OCI-LY1 (cell line): ENCODE results near the gene DIABLO.

ENCODE experiments used
- H2AFZ ChIP-seq: fragments of 200-600 bp; sonication (generic), shearing (Covaris generic); 2 replicates; pipeline ENCODE4 v1.6.0; 2014; ENCODE audit warnings: antibody characterized with exemption, mild to moderate bottlenecking, low read length
- H3F3A ChIP-seq: fragments of 200-600 bp; sonication (generic), shearing (Covaris generic); 2 replicates; pipeline ENCODE4 v1.6.0; 2014; ENCODE audit warnings: mild to moderate bottlenecking, antibody characterized with exemption, low read length, moderate library complexity; ENCODE audit not compliant: insufficient read depth
- H3K27ac ChIP-seq: fragments of 200-600 bp; sonication (generic); 2 replicates; pipeline ENCODE4 v1.5.1; 2014; ENCODE audit warnings: low read length, mixed run types, mild to moderate bottlenecking, low read depth; ENCODE audit not compliant: poor library complexity, severe bottlenecking
- H3K27me3 ChIP-seq: fragments of 200-600 bp; sonication (generic); 2 replicates; pipeline ENCODE4 v1.6.0; 2014; ENCODE audit warnings: antibody characterized with exemption, mild to moderate bottlenecking, low read length, moderate library complexity; ENCODE audit not compliant: insufficient read depth
- H3K36me3 ChIP-seq: fragments of 200-600 bp; sonication (generic); 2 replicates; pipeline ENCODE4 v1.6.1; 2014; ENCODE audit warnings: mild to moderate bottlenecking, antibody characterized with exemption, low read length, moderate library complexity, mixed read lengths; ENCODE audit not compliant: insufficient read depth
- H3K4me1 ChIP-seq: fragments of 200-600 bp; sonication (generic); 2 replicates; pipeline ENCODE4 v1.5.1; 2014; ENCODE audit warnings: mild to moderate bottlenecking, low read length, moderate library complexity; ENCODE audit not compliant: insufficient read depth, severe bottlenecking
- H3K4me2 ChIP-seq: fragments of 200-600 bp; sonication (generic), shearing (Covaris generic); 2 replicates; pipeline ENCODE4 v1.6.1; 2014; ENCODE audit warnings: low read length
- H3K4me3 ChIP-seq: fragments of 200-600 bp; sonication (generic); 2 replicates; pipeline ENCODE4 v1.5.1; 2014; ENCODE audit warnings: low read length, low read depth, mild to moderate bottlenecking, mixed read lengths; ENCODE audit not compliant: poor library complexity, severe bottlenecking
- H3K79me2 ChIP-seq: fragments of 200-600 bp; shearing (Covaris generic); 2 replicates; pipeline ENCODE4 v1.6.1; 2016; ENCODE audit warnings: mixed run types, low read length, mixed read lengths; ENCODE audit not compliant: insufficient read depth
- H3K9ac ChIP-seq: fragments of 200-600 bp; sonication (generic), shearing (Covaris generic); 2 replicates; pipeline ENCODE4 v1.6.1; 2014; ENCODE audit warnings: mild to moderate bottlenecking, low read length, mixed read lengths
- H3K9me2 ChIP-seq: fragments of 200-600 bp; sonication (generic), shearing (Covaris generic); 2 replicates; pipeline ENCODE4 v1.6.1; 2014; ENCODE audit warnings: low read depth, mild to moderate bottlenecking, low read length, mixed read lengths
- H3K9me3 ChIP-seq: fragments of 200-600 bp; shearing (Covaris generic); 2 replicates; pipeline ENCODE4 v1.6.1; 2014; ENCODE audit warnings: low read length, mixed read lengths
- H4K20me1 ChIP-seq: fragments of 200-600 bp; sonication (generic), shearing (Covaris generic); 2 replicates; pipeline ENCODE4 v1.6.0; 2016; ENCODE audit warnings: mild to moderate bottlenecking, low read length; ENCODE audit not compliant: insufficient read depth
- CTCF ChIP-seq: fragments of 200-600 bp; sonication (generic), shearing (Covaris generic); IDR thresholded peaks from 2 replicates; pipeline ENCODE4 v1.5.1; 2017; ENCODE audit warnings: mild to moderate bottlenecking, antibody characterized with exemption, low read length, moderate library complexity, mixed read lengths
- EZH2 ChIP-seq: fragments of 200-600 bp; sonication (generic), shearing (Covaris generic); IDR thresholded peaks from 2 replicates; pipeline ENCODE4 v1.8.0; 2017; ENCODE audit warnings: borderline replicate concordance, mixed run types, mild to moderate bottlenecking, antibody characterized with exemption, low read length, moderate library complexity, mixed read lengths

The DIABLO gene

GRCh38 chr12:122161682-122162081, 64.2 kb downstream of the DIABLO start:
- Histone ChIP-seq H3K27me3 (peaks cover 5% of the 10 kb centered on the region; the same call in 1 of the 2 replicates), H3K79me2 (no peaks in the 10 kb centered on the region), H3K27ac (no peak overlapping the region), H3K9me3 (no peaks in the 10 kb centered on the region), H3K4me1 (no peaks in the 10 kb centered on the region), H3F3A (no peaks in the 10 kb centered on the region), H3K9ac (no peak overlapping the region), H3K4me2 (no peak overlapping the region), H4K20me1 (no peaks in the 10 kb centered on the region), H3K4me3 (no peak overlapping the region), H3K36me3 (no peaks in the 10 kb centered on the region), H3K9me2 (no peaks in the 10 kb centered on the region), H2AFZ (no peak overlapping the region)
- TF ChIP-seq EZH2 (no peak), CTCF (no peak)

GRCh38 chr12:122160761-122161160, 65.1 kb downstream of the DIABLO start:
- Histone ChIP-seq H3K4me2 (no peak overlapping the region), H3F3A (no peaks in the 10 kb centered on the region), H3K79me2 (no peaks in the 10 kb centered on the region), H4K20me1 (no peaks in the 10 kb centered on the region), H3K9ac (no peak overlapping the region), H3K27me3 (peaks cover 5% of the 10 kb centered on the region; the same call in 1 of the 2 replicates), H2AFZ (no peak overlapping the region), H3K9me3 (no peaks in the 10 kb centered on the region), H3K9me2 (no peaks in the 10 kb centered on the region), H3K4me3 (no peak overlapping the region), H3K4me1 (no peaks in the 10 kb centered on the region), H3K36me3 (no peaks in the 10 kb centered on the region), H3K27ac (no peak overlapping the region)
- TF ChIP-seq EZH2 (no peak), CTCF (no peak)

- Histone ChIP-seq H3K4me3 (no peak overlapping the region), H3K9me3 (no peaks in the 10 kb centered on the region), H3F3A (no peaks in the 10 kb centered on the region), H4K20me1 (no peaks in the 10 kb centered on the region), H2AFZ (no peak overlapping the region), H3K4me2 (no peak overlapping the region), H3K27ac (no peak overlapping the region), H3K27me3 (peaks cover 5% of the 10 kb centered on the region; the same call in 1 of the 2 replicates), H3K4me1 (no peaks in the 10 kb centered on the region), H3K9ac (no peak overlapping the region), H3K36me3 (no peaks in the 10 kb centered on the region), H3K79me2 (no peaks in the 10 kb centered on the region), H3K9me2 (no peaks in the 10 kb centered on the region)
- TF ChIP-seq EZH2 (no peak), CTCF (peak; percentile 40)
Measured at GRCh38 chr12:122159882-122160281, 66.0 kb downstream of the DIABLO start.
